GM19372 (cell line): Measurements from ENCODE around the gene DLGAP4.

ENCODE experiments used
- ATAC-seq: cut with Tn5 transposase; IDR thresholded peaks from one replicate; pipeline ENCODE4 v1.9.1; 2021; ENCODE audit warnings: mild to moderate bottlenecking, low read depth, moderate library complexity; ENCODE audit not compliant: unreplicated experiment

The DLGAP4 gene

DNA sequence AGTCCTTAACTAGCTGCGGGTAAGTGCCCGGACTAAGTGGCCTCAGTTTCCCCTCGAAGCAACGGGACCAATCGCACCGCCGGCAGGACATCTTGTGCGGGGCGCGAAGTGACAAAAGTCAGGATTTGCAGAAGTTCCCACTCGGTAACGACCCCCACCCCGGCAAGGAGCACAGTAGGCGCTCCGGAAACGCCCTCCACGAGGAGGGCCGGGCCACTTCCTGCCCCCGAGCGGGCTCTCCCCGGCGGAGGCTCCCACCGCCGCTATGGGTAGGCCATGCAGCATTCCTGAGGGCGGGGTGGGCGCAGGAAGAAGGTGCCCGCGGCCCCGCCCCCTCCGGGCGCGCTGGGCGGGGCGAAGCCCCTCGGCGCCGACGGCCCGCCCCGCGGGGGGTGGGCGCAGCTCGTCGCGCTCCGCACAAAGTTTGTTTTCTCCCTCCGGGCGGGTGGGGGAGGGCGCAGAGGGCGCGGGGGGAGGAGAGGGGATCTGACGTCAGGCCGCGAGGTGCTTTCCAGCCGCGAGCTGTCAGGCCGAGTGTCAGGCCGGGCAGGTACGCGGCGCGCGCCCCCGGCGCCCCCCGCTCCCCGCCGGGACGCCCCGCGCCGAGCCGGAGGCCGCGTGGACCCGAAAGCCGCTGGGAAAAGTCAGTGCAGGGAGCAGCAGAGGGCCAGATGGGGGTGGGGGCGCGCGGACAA lies 267.1 kb downstream of the DLGAP4 start, which contains the start of gene TGIF2:
TSS of gene TGIF2 (plus strand) at position 495 of the 695 bp plus-strand sequence. CDS start 5,178 bp downstream, outside the sequence.
- ATAC-seq, result peak; percentile 73

- ATAC-seq, result no peak
Measured at GRCh38 chr20:36573798-36574365, 267.7 kb downstream of the DLGAP4 start.

DNA sequence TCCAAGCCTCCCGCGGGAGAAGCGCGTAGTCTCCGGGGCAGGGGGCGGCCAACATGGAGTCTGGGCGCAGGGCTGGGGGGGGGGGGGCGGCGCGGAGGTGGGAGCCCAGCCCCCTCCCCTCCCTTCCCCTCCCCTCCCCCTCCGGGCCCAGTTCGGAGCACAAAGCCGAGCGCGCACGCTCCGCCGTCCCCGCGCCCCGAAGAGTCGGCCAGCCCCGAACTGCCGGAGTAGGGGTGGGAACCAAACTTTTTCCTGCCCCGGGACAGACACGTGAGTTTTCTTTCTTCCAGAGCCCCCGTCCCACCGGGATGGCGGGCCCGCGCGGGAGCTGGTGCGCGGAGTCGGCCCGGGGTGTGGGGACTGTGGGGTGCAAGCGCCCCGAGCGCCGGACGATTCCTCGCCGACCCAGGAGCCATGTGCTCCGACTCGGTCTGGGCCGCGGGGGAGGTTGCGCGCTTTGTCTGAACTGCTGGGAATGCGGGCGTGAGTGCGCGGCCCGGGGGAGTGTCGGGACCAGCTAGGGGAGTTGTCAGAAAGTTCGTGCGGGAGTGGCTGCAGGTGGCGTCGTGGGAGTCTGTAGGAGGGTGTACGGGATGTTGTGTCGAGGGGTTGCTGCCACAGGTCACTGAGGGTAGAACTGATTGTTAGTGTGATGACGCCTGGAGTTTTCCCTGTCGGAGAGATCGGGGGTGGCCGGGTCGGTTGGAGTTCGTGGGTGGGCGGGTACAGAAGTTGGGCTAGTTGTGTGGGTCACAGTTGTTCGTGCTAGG lies 268.4 kb downstream of the DLGAP4 start:
- ATAC-seq, result no peak

GRCh38 chr20:36576081-36576445 lies 269.9 kb downstream of the DLGAP4 start:
- no peak for ATAC-seq
